ENCODE measurements around the gene PREX1. TPM values are rescaled to one million over a fixed set of nuclear protein-coding genes. Genes with fewer than 3 reads are reported as not detected.

The PREX1 gene
- total RNA-seq, 1 experiment from 2014 or later = not detected

DNA sequence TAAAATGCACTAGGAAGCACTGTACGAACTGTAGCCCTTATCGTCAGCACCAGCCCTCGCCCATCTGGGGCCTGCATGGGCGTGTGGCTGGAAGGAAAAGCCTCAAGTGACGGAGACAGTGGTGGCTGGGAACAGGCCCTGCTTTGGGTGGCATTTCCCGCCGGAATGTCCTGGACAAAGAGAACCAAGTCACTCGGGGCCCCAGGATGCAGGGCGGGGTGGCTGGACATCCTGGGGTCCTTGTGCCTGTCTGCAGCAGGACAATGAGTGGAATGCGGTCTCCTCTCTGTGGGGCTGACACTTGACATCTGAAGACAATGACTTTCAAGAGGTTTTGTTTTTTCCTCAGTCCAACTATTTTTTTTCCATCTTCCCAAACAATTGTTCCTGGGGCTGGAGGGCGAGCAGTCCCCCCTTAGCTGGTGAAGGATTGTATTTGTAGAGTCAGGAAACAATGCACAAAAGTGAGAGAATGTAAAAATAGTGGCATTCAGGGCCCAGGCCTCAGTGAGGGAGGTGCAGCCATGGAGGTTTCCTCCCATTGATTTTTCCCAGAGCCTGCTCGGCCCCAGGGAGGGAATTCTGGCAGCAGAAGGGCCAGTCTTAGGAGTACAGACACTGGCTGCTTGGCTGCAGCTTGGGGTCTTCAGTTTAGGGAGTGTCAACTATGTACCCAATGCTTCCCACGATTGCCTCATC is 64.4 kb downstream of the PREX1 start:
- peaks cover 10% of the 10 kb centered on the region for H3K27me3 Mint-ChIP-seq (ENCODE audit: insufficient read depth, unreplicated experiment)
- CTCF ChIA-PET = interaction anchor here (1.1 kb wide), 1 partner anchor 9 kb away, joined by 5 read pairs; no protein-coding TSS in a partner anchor
- BruUV-seq (replicated peaks) = no TSS peak
- no peaks in the 10 kb centered on the region for H3K9me3 Mint-ChIP-seq (ENCODE audit: unreplicated experiment)
- peaks cover 16% of the 10 kb centered on the region for H3K4me1 Mint-ChIP-seq (ENCODE audit: insufficient read depth, unreplicated experiment)
- H3K4me3 Mint-ChIP-seq (ENCODE audit: unreplicated experiment) = no peak overlapping the region
- H3K27ac Mint-ChIP-seq (ENCODE audit: low read depth, unreplicated experiment) = no peak overlapping the region
- no peak for DNase-seq (ENCODE audit: unreplicated experiment)
- TF ChIP-seq CTCF (IDR thresholded peaks at IDR 0.05; ENCODE audit: unreplicated experiment) = no peak
- POLR2A ChIA-PET = interaction anchor here (0.5 kb wide), 1 partner anchor 1108 kb away, joined by 3 read pairs; no protein-coding TSS in a partner anchor
- no peaks in the 10 kb centered on the region for H3K36me3 Mint-ChIP-seq (ENCODE audit: insufficient read depth, unreplicated experiment)
- intact Hi-C loops (cut with micrococcal nuclease) = no loop called here

DNA sequence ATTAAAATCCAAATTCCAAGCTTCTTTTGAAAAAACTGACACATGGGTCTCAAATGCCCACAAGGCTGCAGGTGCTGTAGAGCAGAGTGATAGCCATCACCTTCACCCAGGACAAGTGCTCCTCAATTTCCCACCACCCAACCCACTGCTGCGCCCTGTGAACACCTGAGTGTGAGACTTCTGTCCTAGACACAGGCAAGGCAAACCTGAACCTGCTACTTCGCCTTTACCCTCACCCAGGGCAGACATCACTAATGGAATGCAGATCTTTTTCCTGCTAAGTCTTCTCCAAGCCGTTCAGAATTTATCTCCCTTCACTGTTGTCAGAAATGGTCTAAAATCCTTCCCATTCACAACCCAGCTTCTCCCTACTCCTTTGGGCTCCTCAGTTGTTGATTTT is 65.9 kb downstream of the PREX1 start:
- intact Hi-C loops (cut with micrococcal nuclease) = no loop called here
- POLR2A ChIA-PET = no interaction called here
- H3K4me3 Mint-ChIP-seq (ENCODE audit: unreplicated experiment) = no peak overlapping the region
- BruUV-seq (replicated peaks) = no TSS peak
- TF ChIP-seq CTCF (IDR thresholded peaks at IDR 0.05; ENCODE audit: unreplicated experiment) = no peak
- no peak for DNase-seq (ENCODE audit: unreplicated experiment)
- CTCF ChIA-PET = no interaction called here
- H3K9me3 Mint-ChIP-seq (ENCODE audit: unreplicated experiment) = no peaks in the 10 kb centered on the region
- no peak overlapping the region for H3K27ac Mint-ChIP-seq (ENCODE audit: low read depth, unreplicated experiment)
- peaks cover 16% of the 10 kb centered on the region for H3K4me1 Mint-ChIP-seq (ENCODE audit: insufficient read depth, unreplicated experiment)
- no peaks in the 10 kb centered on the region for H3K36me3 Mint-ChIP-seq (ENCODE audit: insufficient read depth, unreplicated experiment)
- no peaks in the 10 kb centered on the region for H3K27me3 Mint-ChIP-seq (ENCODE audit: insufficient read depth, unreplicated experiment)

GRCh38 chr20:48761023-48761785 is 66.6 kb downstream of the PREX1 start:
- no TSS peak for BruUV-seq (replicated peaks)
- TF ChIP-seq CTCF (IDR thresholded peaks at IDR 0.05; ENCODE audit: unreplicated experiment) = no peak
- H3K27me3 Mint-ChIP-seq (ENCODE audit: insufficient read depth, unreplicated experiment) = no peaks in the 10 kb centered on the region
- no peak for DNase-seq (ENCODE audit: unreplicated experiment)
- intact Hi-C loops (cut with micrococcal nuclease) = no loop called here
- no peak overlapping the region for H3K27ac Mint-ChIP-seq (ENCODE audit: low read depth, unreplicated experiment)
- H3K4me1 Mint-ChIP-seq (ENCODE audit: insufficient read depth, unreplicated experiment) = peaks cover 12% of the 10 kb centered on the region
- H3K9me3 Mint-ChIP-seq (ENCODE audit: unreplicated experiment) = no peaks in the 10 kb centered on the region
- CTCF ChIA-PET = no interaction called here
- no peaks in the 10 kb centered on the region for H3K36me3 Mint-ChIP-seq (ENCODE audit: insufficient read depth, unreplicated experiment)
- no peak overlapping the region for H3K4me3 Mint-ChIP-seq (ENCODE audit: unreplicated experiment)
- POLR2A ChIA-PET = interaction anchor here (0.6 kb wide), 1 partner anchor 65 kb away, joined by 3 read pairs; no protein-coding TSS in a partner anchor

- no peak for TF ChIP-seq CTCF (IDR thresholded peaks at IDR 0.05; ENCODE audit: unreplicated experiment)
- peak; percentile 51 for DNase-seq (ENCODE audit: unreplicated experiment)
- Mint-ChIP-seq H3K4me1 (ENCODE audit: insufficient read depth, unreplicated experiment) (peaks cover 11% of the 10 kb centered on the region), H3K36me3 (ENCODE audit: insufficient read depth, unreplicated experiment) (no peaks in the 10 kb centered on the region), H3K4me3 (ENCODE audit: unreplicated experiment) (no peak overlapping the region), H3K27me3 (ENCODE audit: insufficient read depth, unreplicated experiment) (no peaks in the 10 kb centered on the region), H3K9me3 (ENCODE audit: unreplicated experiment) (no peaks in the 10 kb centered on the region), H3K27ac (ENCODE audit: low read depth, unreplicated experiment) (no peak overlapping the region)
- intact Hi-C loops (cut with micrococcal nuclease) = no loop called here
- POLR2A ChIA-PET = interaction anchor here (0.6 to 1.1 kb wide), 2 partner anchors 19 to 66 kb away, joined by 3 read pairs; no protein-coding TSS in a partner anchor
- no TSS peak for BruUV-seq (replicated peaks)
- CTCF ChIA-PET = no interaction called here
Measured at GRCh38 chr20:48760403-48760983, 67.3 kb downstream of the PREX1 start.
